ENCODE results near the gene HOXA4.

Gene HOXA4

DNA sequence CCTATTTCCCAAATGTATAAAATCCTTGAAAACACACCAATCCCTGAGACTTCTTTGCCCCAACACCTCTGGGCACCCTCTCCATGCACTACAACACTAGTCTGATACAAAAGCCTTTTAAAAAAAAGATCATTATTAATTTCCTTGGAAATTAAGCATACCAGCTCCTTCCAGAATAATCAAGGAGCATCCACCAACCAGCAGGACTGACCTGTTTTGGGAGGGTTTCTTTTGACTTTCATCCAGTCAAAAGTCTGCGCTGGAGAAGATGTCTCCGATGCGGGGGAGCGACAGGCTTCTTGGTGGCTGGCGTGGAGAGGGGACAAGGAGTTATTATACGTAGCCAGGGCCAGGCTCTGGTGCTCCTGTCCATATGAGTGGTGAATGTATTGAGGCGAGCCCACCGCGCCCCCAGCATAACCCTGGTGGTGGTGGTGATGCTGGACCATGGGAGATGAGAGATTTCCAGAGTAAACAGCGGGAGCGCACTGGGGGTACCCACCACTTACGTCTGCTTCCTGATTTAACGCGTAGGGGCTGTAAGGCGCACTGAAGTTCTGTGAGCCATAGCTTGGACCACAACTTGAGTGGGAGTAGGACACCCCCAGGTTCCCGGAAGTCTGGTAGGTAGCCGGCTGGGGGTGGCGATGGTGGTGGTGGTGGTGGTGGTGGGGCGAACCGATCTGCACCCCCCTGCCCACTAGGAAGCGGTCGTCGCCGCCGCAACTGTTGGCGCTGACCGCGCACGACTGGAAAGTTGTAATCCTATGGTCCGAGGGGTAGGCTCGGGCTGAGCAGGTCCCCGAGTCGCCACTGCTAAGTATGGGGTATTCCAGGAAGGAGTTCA, 35.3 kb downstream of the HOXA4 start:
- no peak for DNase-seq (ENCODE audit: low read depth, low spot score)

GRCh38 chr7:27094304-27095049, 36.1 kb downstream of the HOXA4 start:
- no peak for DNase-seq (ENCODE audit: low read depth, low spot score)

GRCh38 chr7:27093184-27093895, 37.2 kb downstream of the HOXA4 start:
- DNase-seq (ENCODE audit: low read depth, low spot score) = no peak

DNA sequence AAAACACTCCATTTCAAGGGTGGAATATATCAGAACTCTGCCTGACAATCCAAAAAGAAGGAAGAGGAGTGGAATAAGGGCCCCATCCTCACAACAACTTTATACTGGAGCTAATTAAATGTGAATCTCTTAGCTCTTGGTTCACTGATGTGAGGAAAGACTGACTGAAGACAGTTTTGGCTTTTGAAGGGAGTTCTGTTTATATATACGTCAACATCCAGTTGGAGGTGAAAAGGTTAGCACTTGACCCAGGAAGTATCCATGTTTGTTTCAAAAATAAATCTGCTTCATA, 37.8 kb downstream of the HOXA4 start:
- DNase-seq (ENCODE audit: low read depth, low spot score) = no peak

GRCh38 chr7:27091941-27092818, 38.4 kb downstream of the HOXA4 start:
- DNase-seq (ENCODE audit: low read depth, low spot score) = no peak

GRCh38 chr7:27091105-27091504, 39.5 kb downstream of the HOXA4 start:
- no peak for DNase-seq (ENCODE audit: low read depth, low spot score)

DNA sequence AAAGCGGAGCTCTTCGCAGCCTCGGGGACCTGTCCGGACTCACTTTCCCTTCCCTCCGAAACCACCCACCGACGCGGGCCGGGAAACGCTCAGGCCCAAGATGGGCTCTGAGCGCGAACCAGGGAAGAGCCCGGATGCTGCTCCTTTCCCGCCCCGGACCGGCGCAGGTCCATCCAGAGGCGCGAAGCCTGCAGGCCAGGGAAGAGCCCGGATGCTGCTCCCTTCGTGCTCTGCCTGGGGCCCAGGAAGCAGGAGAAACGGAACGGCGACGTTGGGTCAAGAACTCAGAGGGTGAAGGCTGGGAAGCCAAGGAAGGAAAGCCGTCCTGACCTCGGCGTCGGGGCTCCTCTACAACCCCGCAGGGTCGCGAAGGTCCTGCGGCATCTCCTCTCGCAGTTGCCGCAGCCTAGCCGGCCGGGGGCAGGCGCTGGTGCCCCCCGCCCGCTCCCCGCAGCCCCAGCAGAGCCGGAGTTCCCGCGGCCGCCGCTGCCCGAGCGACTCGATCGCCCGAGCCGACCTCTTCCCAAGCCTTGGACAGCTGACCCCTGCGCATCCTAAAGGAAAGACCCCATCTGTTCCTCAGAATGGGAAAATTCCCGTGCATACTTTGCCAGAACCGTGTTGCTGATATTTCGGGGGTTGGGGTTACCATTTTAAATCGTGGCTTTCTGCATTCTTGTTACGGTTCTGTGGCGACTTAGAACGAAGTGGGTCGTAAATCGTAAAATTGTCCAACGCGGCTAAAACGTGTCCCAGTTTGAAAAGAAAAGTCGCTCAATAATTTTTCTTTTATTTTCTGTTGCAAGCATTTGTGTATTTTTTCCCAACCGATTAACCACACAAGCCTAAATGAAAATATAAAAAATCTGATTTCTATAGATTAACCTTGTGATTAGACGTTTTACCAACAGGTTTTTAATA, 42.3 kb downstream of the HOXA4 start:
- DNase-seq (ENCODE audit: low read depth, low spot score) = no peak

GRCh38 chr7:27083646-27084045, 46.9 kb downstream of the HOXA4 start:
- DNase-seq (ENCODE audit: low read depth, low spot score) = no peak

DNA sequence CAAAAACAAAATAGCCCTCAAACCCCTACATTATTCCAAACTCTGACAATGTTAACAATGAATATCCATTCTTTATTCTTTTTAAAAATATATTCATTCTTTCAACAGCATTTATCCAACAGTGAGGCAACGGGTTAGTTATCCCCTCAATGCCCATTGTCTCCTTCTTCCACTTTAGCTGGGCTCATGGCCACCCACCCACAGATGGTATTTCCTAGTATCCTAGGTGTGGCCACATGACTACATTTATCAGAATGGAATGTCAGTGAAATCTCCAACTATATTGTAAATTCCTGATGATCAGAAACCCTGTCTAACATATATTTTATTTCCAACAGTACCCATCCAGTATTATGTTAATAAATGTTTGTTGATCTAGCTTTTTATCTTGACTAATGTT, 48.4 kb downstream of the HOXA4 start:
- no peak for DNase-seq (ENCODE audit: low read depth, low spot score)

DNA sequence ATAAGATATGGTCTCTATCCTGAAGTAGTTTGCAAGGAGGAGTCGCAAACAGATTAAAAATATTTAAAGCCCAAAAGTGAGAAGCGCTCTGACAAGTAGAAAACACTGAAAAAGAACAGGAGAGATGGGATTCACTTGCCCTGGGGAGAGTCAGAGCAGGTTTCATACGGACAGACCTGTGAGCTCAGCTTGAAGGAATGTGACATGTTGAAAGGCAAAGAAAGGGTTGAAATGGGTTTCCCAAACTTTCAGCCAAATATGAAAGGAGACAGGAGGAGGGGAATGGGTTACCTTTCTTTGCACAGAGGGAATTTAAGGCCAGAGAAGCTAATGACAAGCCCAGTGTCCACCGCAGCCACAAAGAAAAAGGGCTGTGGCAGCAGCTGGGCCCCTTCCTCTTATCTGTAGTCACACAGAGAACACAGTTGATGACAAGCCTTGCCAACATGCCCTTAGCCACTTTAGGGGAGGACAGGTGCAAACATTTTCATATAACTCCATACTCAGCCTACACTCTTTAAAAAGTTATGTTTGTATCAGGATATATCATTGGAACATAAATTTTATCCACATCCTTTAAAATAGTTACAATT, 49.6 kb downstream of the HOXA4 start:
- no peak for DNase-seq (ENCODE audit: low read depth, low spot score)

- DNase-seq (ENCODE audit: low read depth, low spot score) = no peak
These were observed 51.2 kb downstream of the HOXA4 start for GRCh38 chr7:27079234-27079975.

GRCh38 chr7:27078616-27079233, 51.8 kb downstream of the HOXA4 start:
- DNase-seq (ENCODE audit: low read depth, low spot score) = no peak

Data from astrocyte of the hippocampus (primary cell).